Mammary epithelial cell (primary cell): ENCODE results near the gene COMMD1.
"Not testable (repeated sequence)": the region's sequence is repeated elsewhere in the genome, so short reads cannot be mapped to it uniquely, and the experiment has no call there.

Source experiments
- EZH2 ChIP-seq: IDR thresholded peaks from 2 replicates; pipeline ENCODE4 v1.6.1; 2012; ENCODE audit warnings: low read length, inconsistent platforms, borderline replicate concordance
- TF ChIP-seq, protein P1 (sequence below), 2 donors: IDR thresholded peaks in 1 of 2; conservative IDR thresholded peaks in 1 of 2; 2 replicates each; pipeline ENCODE4 v1.5.1; 2011 to 2012; ENCODE audit warnings: inconsistent platforms in 2 of 2, low read length in 2 of 2, mild to moderate bottlenecking in 2 of 2, control low read depth in 1 of 2, low read depth in 1 of 2; ENCODE audit not compliant: insufficient read depth in 1 of 2; ENCODE audit errors: extremely low read depth in 1 of 2

DNA sequence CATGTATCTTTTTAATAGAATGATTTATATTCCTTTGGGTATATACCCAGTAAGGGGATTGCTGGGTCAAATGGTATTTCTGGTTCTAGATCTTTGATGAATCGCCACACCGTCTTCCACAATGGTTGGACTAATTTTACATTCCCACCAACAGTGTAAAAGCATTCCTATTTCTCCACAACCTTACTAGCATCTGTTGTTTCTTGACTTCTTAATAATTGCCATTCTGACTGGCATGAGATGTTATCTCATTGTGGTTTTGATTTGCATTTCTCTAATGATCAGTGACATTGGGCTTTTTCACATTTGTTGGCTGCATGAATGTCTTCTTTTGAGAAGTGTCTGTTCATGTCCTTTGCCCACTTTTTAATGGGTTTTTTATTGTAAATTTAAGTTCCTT is 220.8 kb downstream of the COMMD1 start:
- TF ChIP-seq EZH2, result not testable (repeated sequence)
- TF ChIP-seq, protein P1, sequence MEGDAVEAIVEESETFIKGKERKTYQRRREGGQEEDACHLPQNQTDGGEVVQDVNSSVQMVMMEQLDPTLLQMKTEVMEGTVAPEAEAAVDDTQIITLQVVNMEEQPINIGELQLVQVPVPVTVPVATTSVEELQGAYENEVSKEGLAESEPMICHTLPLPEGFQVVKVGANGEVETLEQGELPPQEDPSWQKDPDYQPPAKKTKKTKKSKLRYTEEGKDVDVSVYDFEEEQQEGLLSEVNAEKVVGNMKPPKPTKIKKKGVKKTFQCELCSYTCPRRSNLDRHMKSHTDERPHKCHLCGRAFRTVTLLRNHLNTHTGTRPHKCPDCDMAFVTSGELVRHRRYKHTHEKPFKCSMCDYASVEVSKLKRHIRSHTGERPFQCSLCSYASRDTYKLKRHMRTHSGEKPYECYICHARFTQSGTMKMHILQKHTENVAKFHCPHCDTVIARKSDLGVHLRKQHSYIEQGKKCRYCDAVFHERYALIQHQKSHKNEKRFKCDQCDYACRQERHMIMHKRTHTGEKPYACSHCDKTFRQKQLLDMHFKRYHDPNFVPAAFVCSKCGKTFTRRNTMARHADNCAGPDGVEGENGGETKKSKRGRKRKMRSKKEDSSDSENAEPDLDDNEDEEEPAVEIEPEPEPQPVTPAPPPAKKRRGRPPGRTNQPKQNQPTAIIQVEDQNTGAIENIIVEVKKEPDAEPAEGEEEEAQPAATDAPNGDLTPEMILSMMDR (conservative IDR thresholded peaks at IDR 0.05 in 1 of 2, IDR thresholded peaks at IDR 0.05 in 1 of 2; ENCODE audit: extremely low read depth in 1 of 2, insufficient read depth in 1 of 2, low read depth in 1 of 2, low read length in 2 of 2), result not testable (repeated sequence)
